Stimulated activated CD4-positive, alpha-beta T cell treated with anti-CD3 and anti-CD28 coated beads, Interleukin-12 subunit alpha, Interleukin-12 subunit beta, amount 100 ng/mL, for 48 hours (primary cell): ENCODE results near the gene BTBD10.

ENCODE experiments used
- DNase-seq, 3 donors: peaks; one replicate each; pipeline ENCODE4 v3.0.0-alpha.2; 2020; ENCODE audit warnings: low read depth in 2 of 3, low spot score in 1 of 3

The BTBD10 gene

DNA sequence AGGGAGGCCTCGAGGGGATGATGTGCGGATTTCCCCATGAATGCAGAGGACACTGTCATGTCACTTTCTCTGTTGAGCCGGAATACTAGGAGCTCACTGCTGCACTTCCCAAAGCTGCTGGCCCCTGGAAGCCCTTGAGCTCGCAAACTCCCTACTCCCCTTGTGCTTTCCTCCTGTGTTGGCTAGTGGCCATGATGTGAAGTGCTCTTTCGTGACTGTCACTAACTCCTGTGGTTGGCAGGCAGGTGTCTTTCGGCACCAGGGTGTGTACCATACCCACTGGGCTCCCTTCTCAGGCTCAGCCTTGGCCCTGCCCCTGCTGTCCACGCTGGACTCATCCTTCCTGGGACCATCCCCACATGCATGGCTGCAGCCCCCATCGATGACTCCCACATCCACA lies 86.2 kb downstream of the BTBD10 start:
- DNase-seq = no peak

DNA sequence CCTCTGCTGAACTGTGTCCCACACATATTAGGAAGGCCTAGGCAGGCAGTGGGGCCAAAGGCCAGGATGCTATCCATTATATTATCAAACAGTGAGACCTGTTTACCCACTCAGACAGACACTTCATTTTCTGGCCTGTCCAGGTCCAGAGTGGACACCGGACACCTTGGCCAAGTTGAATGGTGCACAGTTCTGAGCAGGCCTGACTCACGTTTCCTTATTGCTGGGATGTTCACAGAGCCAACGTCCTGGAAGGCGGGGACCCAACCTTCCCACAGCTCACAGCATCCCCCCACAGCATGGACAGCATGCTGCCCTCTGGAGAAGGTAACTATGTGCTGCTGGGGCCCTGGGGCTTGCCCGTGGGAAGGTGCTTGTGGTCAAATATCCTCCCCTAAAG lies 86.6 kb downstream of the BTBD10 start:
- no peak for DNase-seq

DNA sequence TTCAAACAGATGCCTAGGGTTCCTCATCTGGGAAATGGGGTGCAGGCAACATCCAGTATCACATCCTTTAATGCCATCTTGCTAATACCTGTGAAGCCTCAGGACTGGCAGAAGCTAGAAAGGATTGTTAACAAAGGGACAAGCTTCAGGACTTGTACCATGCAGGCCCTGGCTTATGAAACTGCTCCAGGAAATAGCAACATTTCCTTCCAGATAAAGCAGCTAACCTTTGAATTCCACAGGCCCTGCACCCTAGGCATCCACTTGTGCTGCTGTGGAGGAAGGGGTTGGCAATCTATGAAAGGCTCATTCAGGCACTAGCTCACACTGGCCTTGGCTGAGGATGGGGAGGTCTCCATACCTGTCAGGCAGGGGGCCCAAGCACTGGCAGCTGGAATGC lies 87.2 kb downstream of the BTBD10 start:
- DNase-seq = no peak

DNA sequence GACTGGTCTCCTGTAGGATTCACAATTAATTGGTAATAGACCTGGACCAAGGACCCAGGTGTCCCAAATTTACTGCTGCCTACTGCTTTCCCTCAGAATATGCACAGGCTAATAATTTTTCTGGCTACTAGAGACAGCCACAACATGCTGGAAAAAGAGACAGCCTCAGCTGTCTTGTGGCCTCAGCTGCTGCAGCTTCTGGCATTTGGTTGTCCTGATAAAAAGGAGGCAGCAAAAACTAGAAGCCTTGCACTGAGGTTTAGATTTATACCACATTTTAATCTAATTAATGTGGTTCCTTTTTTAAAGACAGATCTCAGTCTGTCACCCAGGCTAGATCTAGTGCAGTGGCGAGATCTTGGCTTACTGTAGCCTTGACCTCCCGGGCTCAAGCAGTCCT lies 89.8 kb downstream of the BTBD10 start:
- no peak for DNase-seq

DNA sequence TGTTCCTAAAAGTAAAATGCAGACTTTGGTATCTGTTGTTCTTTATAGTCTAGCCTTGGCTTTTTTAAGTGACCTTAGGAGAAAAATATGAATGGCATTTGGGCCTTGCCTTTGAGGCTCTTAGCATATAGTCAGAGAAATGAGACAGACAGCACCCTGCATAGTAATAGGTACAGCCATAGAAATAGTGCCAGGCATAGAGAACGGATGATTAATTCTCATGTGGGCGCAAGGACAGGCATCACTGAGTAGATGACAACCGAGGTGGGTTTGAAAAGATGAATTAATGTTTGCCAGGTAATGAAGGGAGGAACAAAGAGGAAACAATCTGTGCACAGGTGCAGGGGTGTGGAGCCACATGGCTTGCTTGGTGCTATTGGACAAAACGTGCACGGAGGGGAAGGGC lies 95.0 kb downstream of the BTBD10 start:
- no peak for DNase-seq

DNA sequence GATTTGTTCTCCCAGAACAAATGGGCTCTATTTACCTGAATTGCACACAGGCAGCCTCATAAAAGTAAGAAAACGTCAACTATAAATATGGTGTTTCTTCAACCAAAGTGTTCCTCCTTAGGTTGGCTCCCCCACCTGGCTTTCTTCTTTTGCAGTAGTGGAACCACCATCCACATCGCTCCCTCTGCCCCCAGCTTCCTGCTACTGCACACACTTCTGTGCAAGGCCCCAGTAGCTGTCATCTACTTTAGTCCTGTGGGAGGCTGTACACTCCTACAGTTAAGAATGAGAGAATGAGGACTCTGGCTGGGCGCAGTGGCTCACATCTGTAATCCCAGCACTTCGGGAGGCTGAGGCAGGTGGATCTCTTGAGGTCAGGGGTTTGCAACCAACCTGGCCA lies 95.9 kb downstream of the BTBD10 start:
- DNase-seq = no peak

DNA sequence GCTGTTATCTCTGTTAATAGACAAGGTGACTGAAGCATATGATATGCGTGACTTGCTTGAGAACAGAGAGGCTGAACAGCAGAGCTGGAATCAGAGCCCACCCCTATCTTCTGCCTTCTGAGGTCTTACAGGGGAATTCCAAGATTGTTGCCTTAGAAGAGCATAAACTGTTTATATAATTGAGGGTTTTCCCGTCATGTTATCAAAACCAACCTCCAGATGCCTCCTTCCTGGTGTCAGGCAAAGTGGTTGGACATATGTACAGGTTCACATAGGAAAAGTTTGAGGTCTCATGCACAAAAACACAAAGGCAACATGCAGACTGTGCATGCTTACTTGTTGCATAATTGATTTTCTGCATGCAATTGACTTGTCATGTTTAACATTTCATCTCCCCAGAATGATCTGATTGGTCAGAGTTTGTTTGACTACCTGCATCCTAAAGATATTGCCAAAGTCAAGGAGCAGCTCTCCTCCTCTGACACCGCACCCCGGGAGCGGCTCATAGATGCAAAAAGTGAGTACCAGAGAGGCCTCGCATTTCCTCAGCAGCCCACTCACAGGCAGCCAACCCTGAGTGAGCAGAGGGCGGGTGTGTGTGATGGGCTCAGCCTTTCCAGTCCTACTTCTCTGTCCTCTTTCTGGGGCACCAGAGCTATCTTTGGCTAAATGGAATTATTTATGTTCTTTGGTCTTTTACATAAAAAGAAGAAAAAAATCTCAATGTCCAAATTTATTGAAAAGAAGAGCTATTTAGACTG lies 96.6 kb downstream of the BTBD10 start:
- DNase-seq = no peak

DNA sequence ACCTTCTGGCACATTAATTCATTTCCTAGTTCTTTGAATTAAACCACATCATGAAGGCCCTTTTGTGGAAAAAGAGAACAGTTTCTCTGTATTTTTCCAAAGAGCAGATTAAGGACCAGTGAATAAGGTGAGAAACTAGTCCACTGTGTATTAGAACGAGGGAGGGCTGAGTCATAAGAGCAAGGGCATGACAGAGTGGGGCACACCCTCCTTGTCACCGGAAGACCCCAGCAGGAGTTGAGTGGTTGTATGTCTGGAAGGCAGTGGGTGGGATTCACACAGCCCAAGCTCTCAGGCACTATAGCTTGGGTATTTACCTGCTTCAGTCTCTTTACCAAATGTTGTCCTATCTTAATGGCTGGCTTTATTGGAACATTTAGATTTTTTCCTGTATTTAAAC lies 98.6 kb downstream of the BTBD10 start:
- no peak for DNase-seq

DNA sequence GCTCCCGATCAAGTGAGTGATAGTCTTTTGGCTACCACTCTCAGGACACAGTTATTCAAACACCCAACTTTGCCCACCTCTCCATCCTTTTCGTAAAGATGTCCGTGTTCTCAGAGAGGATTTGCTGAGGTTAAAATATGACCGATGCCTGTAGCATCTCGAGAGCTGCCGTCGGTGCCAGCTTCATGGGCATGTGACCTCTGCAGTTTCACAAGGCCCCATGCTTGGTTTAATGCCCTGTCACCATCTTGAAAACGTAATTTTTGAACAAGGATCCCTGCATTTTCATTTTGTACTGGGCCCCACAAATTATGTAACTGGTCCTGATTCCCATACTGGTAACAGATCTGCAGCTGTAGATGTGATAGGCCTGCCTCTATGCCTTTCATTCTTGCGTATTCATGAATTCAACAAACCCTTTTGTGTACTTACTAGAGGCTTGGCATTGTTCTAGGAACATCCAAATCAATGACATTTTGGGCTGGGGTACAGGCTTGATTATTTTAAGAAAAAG lies 100.4 kb downstream of the BTBD10 start:
- no peak for DNase-seq

DNA sequence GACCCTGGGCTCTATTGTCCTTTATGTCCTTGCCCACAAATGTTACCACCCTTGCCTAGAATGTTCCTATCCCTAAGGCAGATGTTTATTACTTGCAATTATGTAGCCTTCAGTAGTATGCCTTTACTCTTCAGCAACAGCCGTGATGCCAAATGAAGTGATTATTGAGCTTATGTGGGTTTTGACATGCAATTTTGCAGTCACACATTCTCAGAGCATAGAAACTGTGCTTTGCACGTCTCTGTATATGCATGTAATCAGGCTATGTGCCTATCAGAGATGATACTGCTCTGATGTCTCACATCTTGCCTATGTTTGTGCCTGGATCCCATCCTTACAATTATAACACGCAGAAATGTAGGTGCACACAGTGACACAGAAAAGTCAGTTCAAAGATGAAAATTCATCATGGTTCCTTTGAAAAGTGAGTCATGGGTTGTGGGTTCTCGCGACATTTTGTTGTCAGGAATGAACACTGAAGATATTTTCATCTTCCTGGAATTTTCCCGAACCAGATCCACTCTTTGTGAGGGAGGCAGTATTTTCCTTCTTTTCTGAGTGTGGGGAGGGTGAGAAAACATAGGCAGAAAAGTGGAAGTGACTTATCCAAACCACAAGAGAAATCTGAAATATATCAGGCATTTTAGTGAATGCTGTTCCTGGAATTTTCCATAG lies 104.3 kb downstream of the BTBD10 start:
- DNase-seq = no peak

DNA sequence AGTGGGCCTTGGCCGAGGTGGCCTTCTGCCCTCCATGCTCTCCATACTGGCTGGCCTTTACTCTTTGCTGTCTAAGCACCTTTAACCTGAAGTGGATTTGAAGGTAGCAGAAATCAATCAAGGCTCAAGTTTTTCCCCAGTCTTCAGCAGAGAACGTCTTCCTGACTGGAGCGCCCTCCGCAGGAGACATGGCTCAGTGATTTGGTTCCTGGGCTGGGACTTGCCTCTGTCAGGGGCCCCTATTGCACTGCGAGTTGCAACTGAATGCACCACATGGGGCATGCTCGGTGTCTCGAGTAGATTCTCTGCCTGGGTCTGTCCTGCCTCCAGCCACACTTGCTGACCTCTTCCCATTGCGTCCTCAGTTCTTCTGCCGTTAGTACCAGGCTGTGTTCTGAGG lies 105.8 kb downstream of the BTBD10 start:
- DNase-seq = no peak

DNA sequence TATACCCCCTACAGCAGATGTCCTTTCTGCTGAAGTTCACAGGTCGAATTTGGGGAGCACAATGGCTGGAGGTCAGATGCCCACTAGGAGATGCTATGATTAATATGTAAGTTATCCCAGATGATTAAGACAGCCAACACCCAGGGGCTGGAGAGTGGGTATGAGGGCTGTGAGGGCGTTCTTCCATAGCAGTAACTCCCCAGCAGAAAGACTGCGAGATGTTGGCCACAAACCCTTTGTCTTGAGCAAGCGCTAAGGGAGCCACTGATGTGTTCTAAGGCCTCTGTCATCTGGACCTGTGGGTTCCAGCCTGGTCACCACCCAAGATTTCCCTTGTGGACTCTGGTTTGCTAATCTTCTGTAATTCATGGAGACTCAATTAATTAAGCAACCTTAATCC lies 107.8 kb downstream of the BTBD10 start:
- no peak for DNase-seq

DNA sequence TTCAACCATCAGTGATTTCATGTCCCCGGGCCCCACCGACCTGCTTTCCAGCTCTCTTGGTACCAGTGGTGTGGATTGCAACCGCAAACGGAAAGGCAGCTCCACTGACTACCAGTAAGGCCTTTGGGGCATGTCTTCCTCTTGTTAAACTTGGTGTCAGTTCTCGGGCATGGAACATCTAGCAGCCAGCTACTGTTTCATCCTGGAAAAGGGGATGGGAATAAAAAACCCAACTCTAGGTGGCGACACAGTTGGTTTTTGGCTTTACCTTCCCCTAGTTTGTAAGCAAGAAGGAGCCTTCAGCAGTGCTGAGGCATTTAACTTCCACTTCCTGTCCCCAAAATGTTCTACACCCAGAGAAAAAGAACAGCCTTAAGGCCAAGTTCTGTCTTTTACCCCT lies 108.7 kb downstream of the BTBD10 start:
- no peak for DNase-seq

DNA sequence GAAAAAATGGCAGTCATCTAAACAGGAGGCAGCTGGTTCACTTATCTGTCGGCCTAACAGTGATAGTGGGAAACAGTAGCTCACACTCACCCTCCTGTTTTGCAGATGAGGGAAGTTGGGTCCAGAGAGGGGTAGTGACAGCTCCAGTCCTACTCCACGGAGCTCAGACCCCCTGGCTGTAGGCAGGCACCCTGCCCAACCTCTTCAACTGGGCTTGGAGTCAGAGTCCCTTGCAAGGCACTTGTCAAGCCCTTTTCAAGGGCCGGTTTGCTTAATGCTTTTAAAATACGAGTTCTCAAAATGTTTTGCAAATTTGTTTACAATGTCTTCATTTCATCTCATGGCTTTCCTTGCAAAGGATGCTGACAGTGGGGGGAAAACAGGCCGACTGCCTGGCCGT lies 110.3 kb downstream of the BTBD10 start:
- DNase-seq = no peak

DNA sequence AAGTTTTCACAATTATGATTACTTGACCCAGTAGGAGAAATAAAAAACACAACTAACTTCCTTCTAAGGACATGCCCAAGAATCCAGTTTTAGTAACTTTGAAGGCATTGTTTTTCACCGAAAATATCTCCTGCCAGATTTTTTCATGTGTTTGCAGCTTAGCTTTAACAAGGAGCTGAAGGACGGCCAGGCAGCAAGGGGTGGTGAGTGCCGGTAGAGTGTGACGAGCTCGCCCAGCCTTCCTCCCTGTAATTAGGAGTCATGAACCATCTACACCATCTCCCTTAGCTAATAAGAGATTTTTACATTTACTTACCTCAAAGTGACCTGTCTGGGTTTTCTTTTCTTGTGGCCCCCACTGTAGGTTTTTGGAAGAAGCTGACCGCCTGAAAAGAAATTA lies 113.4 kb downstream of the BTBD10 start:
- DNase-seq = no peak

DNA sequence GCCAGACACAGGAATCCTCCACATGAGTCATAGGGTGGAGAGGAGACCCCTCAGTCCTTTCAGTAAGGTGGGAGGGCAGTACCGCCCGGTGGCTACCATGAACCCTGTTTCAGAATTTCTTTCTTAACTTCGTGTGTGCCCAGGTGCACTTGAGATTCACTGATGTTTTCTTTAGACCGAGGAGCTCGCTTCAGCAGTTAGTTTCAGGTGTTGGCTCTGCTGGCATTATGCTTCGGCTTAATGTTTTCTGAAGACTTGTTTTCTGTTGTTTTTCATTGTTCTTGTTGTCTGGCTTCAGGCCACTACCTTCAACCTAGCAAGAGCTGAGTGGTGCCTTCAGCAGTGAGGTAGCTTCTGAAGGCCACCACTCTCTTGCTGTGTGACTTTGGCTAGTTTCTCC lies 114.0 kb downstream of the BTBD10 start:
- DNase-seq = no peak

DNA sequence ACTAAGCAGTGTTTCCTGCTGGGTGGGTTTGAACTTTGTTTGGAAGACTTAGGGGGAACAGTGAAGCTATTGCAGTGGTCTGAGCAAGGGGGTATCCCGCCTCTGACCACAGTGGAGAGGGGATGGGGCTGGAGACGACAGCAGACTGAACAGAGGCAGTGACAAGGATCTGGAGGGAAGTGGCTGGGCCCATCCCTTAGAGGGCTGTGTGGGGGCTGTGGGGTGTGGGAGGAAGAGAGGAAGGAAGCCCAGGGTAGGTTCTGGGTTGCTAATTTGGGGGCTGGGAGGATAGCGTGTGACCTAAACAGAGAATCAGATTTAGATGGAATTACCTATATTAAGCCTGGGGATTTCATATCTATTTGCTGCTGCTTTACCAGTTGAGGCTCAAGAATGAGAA lies 114.7 kb downstream of the BTBD10 start:
- DNase-seq = no peak

DNA sequence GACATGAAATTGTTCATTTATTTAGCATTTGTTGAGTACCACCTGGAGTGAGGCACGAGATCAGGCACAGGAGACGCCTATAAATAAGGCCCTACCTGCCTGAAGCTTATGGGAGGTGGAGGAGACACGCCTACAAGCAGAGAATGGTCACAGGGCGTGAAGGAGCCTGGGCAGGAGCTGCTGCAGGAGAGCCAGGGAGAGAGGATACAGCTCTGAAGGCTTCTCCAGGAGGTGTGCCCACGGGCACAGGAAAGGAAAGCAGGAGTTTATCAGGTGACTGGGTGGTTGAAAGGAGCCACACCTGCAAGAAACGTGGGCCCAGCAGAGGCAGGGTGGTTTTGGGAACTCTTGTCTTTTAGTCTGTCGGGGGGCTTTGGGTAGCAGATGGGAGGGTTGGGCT lies 115.1 kb downstream of the BTBD10 start:
- no peak for DNase-seq

DNA sequence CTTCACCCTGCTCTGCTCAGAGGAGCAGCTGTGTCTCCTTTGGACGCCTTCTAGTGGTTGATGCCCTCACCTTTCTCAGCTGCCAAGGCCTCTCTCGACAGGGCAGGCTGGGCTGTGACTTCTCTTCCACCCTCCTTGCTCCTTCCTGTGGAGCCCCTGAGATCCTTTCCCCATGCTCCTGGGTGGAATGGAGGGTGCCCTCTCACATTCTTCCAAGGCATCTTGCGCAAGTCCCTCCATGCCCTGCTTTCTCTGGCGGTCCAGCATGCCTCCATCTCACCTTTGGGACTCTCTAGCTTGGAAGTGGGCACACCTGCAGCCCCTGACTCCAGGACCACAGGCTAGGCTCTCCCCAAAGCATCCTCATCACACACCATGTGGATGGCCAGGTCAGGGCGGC lies 116.6 kb downstream of the BTBD10 start:
- DNase-seq = no peak

DNA sequence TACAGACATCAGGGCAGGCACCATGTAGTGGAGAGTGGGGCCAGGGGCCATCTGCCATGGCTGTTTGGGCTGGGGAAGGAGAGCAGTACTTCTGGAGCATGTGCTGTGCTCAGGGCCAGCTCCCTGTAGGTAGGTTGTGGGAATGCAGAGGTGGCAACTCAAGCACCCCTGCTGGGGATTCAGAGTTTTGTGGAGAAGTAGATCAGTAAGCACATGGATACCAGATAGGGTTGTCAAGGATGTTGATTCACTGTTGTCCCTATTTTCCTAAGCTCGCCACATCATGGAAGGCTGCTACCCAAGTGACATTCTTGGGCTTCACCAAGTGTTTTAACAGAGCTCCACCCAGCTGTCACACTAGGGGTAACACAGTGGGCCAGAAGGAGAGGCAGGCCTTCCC lies 118.2 kb downstream of the BTBD10 start:
- DNase-seq = no peak

DNA sequence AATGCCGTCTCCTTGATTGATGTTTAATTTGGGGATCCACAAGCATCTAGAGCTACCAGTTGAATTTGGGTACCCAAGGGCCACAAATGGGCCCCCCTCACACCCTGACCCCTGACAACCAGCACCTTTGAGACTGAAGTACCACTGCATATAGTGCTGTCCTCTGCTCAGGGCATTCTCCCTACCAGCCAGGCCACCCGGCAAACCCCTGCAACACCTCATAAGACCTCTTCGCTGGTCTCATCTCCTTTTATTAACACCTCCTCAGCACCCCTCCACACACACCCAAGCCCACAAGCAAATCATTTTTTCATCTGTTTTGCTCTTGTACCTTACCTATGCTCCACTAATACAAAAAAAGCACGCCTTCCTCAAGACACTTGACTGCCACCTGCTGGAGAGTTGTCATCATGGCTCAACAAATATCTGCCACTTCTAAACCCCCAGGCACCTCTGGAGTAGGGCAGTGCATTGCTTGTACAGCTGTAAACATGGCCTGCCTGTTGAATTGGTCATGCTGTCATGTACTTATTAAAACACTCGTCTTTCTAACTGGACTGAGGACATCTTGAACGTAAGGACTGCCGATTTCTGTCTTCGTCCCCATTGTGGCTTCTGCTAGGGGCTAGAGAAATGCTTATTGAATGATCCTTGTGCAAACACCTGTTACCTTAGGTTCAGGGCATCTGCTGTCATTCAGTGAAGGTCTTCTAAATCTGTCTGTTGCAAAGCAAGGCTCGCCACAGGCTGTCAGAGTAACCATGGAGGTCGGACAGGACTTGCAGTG lies 118.9 kb downstream of the BTBD10 start:
- peak; percentile 42 to 79 (median 62) for DNase-seq

DNA sequence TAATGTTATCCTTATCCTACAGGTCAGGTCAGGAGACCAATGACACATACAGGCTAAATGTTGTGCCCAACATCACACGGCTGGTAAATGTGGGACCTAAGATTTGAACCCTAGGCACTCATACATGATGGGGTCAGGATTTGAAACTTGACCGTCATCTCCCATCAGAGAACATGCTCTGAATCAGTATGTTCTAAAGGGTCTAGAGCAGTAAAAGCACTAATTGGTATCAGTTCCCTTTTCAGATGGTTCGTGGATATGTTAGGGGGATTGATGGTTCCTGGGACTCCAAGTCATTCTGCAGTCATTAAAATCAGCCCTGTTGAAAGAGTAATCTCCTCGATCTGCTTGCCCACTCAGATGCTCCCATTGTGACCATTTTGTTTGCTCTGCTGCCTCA lies 120.0 kb downstream of the BTBD10 start:
- no peak for DNase-seq
